Measurements from ENCODE around the gene CYP27B1. TPM values are rescaled to one million over a fixed set of nuclear protein-coding genes. Genes with fewer than 3 reads are reported as not detected.
"Not testable (repeated sequence)": the region's sequence is repeated elsewhere in the genome, so short reads cannot be mapped to it uniquely, and the experiment has no call there.

Gene CYP27B1
- total RNA-seq, 1 experiment from 2014 or later: 0.19 TPM

- peak; percentile 64 for DNase-seq (ENCODE audit: low read depth)
Measured at GRCh38 chr12:57793920-57794319, 27.0 kb upstream of the CYP27B1 start.

GRCh38 chr12:57783861-57784260, 17.0 kb upstream of the CYP27B1 start:
- no peak for DNase-seq (ENCODE audit: low read depth)

GRCh38 chr12:57783466-57783801, 16.6 kb upstream of the CYP27B1 start:
- no peak for DNase-seq (ENCODE audit: low read depth)

- DNase-seq (ENCODE audit: low read depth): peak; percentile 84
Measured at GRCh38 chr12:57782608-57783465, 16.0 kb upstream of the CYP27B1 start, which contains the start of gene TSFM. Gene TSFM, plus strand, starts transcription at chr12:57782787. Its CDS starts 15 bp downstream, at chr12:57782802.

- DNase-seq (ENCODE audit: low read depth): no peak
Measured at GRCh38 chr12:57782243-57782607, 15.3 kb upstream of the CYP27B1 start.

GRCh38 chr12:57781801-57782200, 14.9 kb upstream of the CYP27B1 start:
- DNase-seq (ENCODE audit: low read depth): no peak

GRCh38 chr12:57781244-57781643, 14.4 kb upstream of the CYP27B1 start:
- DNase-seq (ENCODE audit: low read depth): no peak

GRCh38 chr12:57780284-57780897, 13.5 kb upstream of the CYP27B1 start:
- no peak for DNase-seq (ENCODE audit: low read depth)

GRCh38 chr12:57779736-57780135, 12.9 kb upstream of the CYP27B1 start:
- no peak for DNase-seq (ENCODE audit: low read depth)

GRCh38 chr12:57777911-57778310, 11.0 kb upstream of the CYP27B1 start:
- no peak for DNase-seq (ENCODE audit: low read depth)

- no peak for DNase-seq (ENCODE audit: low read depth)
Measured at GRCh38 chr12:57777367-57777766, 10.5 kb upstream of the CYP27B1 start.

- DNase-seq (ENCODE audit: low read depth): no peak
Measured at GRCh38 chr12:57776247-57776587, 9.3 kb upstream of the CYP27B1 start.

- no peak for DNase-seq (ENCODE audit: low read depth)
Measured at GRCh38 chr12:57775563-57776246, 8.8 kb upstream of the CYP27B1 start.

GRCh38 chr12:57775044-57775443, 8.2 kb upstream of the CYP27B1 start:
- DNase-seq (ENCODE audit: low read depth): no peak

- DNase-seq (ENCODE audit: low read depth): not testable (repeated sequence)
Measured at GRCh38 chr12:57774634-57775033, 7.8 kb upstream of the CYP27B1 start.

- no peak for DNase-seq (ENCODE audit: low read depth)
Measured at GRCh38 chr12:57772429-57773322, 5.8 kb upstream of the CYP27B1 start, which contains the start of gene EEF1AKMT3. Gene EEF1AKMT3, plus strand, starts transcription at chr12:57772614. Its CDS starts 111 bp downstream, at chr12:57772725.

- peak; percentile 96 for DNase-seq (ENCODE audit: low read depth)
Measured at GRCh38 chr12:57771873-57772428, 5.1 kb upstream of the CYP27B1 start, which contains the start of gene METTL1. Gene METTL1, minus strand, starts transcription at chr12:57772105. Its CDS starts 22 bp downstream, at chr12:57772083.

- no peak for DNase-seq (ENCODE audit: low read depth)
Measured at GRCh38 chr12:57771236-57771872, 4.5 kb upstream of the CYP27B1 start.

GRCh38 chr12:57770734-57771133, 3.9 kb upstream of the CYP27B1 start:
- DNase-seq (ENCODE audit: low read depth): no peak

GRCh38 chr12:57769594-57769993, 2.7 kb upstream of the CYP27B1 start:
- no peak for DNase-seq (ENCODE audit: low read depth)

Data from HT1080 (cell line).